ENCODE data around the gene PHACTR3. TPM values are rescaled to one million over a fixed set of nuclear protein-coding genes. Genes with fewer than 3 reads are reported as not detected.

Gene PHACTR3
- total and polyA plus RNA-seq, 2 donors (not counting 3 experiments of a cell fraction or from before 2014, with no cell fraction given), result not detected

- intact Hi-C loops (cut with micrococcal nuclease) (no loop called here), dilution Hi-C loops (cut with MboI; ENCODE audit: extremely low pct_ligation_motif_present, low sequenced_read_pairs) (no loop called here)
- FAIRE-seq, result no peak
- BruUV-seq (replicated peaks), result no TSS peak
- CTCF ChIA-PET, result no interaction called here
- POLR2A ChIA-PET, result no interaction called here
- TF ChIP-seq, protein P1, sequence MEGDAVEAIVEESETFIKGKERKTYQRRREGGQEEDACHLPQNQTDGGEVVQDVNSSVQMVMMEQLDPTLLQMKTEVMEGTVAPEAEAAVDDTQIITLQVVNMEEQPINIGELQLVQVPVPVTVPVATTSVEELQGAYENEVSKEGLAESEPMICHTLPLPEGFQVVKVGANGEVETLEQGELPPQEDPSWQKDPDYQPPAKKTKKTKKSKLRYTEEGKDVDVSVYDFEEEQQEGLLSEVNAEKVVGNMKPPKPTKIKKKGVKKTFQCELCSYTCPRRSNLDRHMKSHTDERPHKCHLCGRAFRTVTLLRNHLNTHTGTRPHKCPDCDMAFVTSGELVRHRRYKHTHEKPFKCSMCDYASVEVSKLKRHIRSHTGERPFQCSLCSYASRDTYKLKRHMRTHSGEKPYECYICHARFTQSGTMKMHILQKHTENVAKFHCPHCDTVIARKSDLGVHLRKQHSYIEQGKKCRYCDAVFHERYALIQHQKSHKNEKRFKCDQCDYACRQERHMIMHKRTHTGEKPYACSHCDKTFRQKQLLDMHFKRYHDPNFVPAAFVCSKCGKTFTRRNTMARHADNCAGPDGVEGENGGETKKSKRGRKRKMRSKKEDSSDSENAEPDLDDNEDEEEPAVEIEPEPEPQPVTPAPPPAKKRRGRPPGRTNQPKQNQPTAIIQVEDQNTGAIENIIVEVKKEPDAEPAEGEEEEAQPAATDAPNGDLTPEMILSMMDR (IDR thresholded peaks at IDR 0.05; ENCODE audit: extremely low read depth in 1 of 2, insufficient read depth in 1 of 2, low read depth in 1 of 2, low read length in 2 of 2), result no peak
- no peak for TF ChIP-seq GATA2 (IDR thresholded peaks at IDR 0.05; ENCODE audit: insufficient read depth, insufficient read length, low read depth, low read length)
- TF ChIP-seq JUN (IDR thresholded peaks at IDR 0.05; ENCODE audit: borderline replicate concordance, insufficient read depth, insufficient read length, low read depth), result no peak
- no peak for TF ChIP-seq POLR2AphosphoS5 (IDR thresholded peaks at IDR 0.05; ENCODE audit: insufficient read depth, low read depth, low read length)
- TF ChIP-seq POLR2A (IDR thresholded peaks at IDR 0.05; ENCODE audit: low read depth, low read length), result no peak
- TF ChIP-seq FOS (IDR thresholded peaks at IDR 0.05; ENCODE audit: borderline replicate concordance, insufficient read depth, low read length), result no peak
- TF ChIP-seq MYC (IDR thresholded peaks at IDR 0.05; ENCODE audit: low read depth, low read length), result no peak
- TF ChIP-seq EZH2 (IDR thresholded peaks at IDR 0.05; ENCODE audit: borderline replicate concordance, low read depth, low read length, severe bottlenecking), result no peak
- TF ChIP-seq, protein P2, sequence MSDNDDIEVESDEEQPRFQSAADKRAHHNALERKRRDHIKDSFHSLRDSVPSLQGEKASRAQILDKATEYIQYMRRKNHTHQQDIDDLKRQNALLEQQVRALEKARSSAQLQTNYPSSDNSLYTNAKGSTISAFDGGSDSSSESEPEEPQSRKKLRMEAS (IDR thresholded peaks at IDR 0.05; ENCODE audit: insufficient read depth, insufficient read length), result no peak
- H4K20me1 ChIP-seq (replicated peaks; ENCODE audit: control insufficient read depth, extremely low read depth, insufficient read depth, low read length), result no peaks in the 10 kb centered on the region
- H3K79me2 ChIP-seq (ENCODE audit: control insufficient read depth, insufficient read depth, low read length), result no peaks in the 10 kb centered on the region
- no peak overlapping the region for H3K4me2 ChIP-seq (ENCODE audit: insufficient read depth, low read length)
- no peaks in the 10 kb centered on the region for H3K27me3 ChIP-seq (ENCODE audit: control insufficient read depth in 2 of 2, insufficient read depth in 2 of 2, low read length in 2 of 2)
- no peak overlapping the region for H3K4me3 ChIP-seq (replicated peaks in 1 of 3; ENCODE audit: insufficient read depth in 1 of 3, low read depth in 1 of 3, low read length in 3 of 3)
- no peaks in the 10 kb centered on the region for H3K9me3 ChIP-seq (replicated peaks; ENCODE audit: control insufficient read depth, insufficient read depth, low read length)
- no peak overlapping the region for H3K9ac ChIP-seq (replicated peaks; ENCODE audit: extremely low read depth, insufficient read depth, low read length)
- H3K9me1 ChIP-seq (replicated peaks; ENCODE audit: control insufficient read depth, extremely low read depth, insufficient read depth, low read length), result no peaks in the 10 kb centered on the region
- no peaks in the 10 kb centered on the region for H3K4me1 ChIP-seq (ENCODE audit: control insufficient read depth, extremely low read depth, insufficient read depth, low read length)
- H3K36me3 ChIP-seq (ENCODE audit: control insufficient read depth in 2 of 2, extremely low read depth in 1 of 2, insufficient read depth in 2 of 2, low read length in 2 of 2), result no peaks in the 10 kb centered on the region
- no peak overlapping the region for H2AFZ ChIP-seq (ENCODE audit: low read depth, low read length)
- H3K27ac ChIP-seq (ENCODE audit: insufficient read depth, low read depth, low read length), result no peak overlapping the region
- no peak for DNase-seq (ENCODE audit: low read depth, low spot score)
Observed at GRCh38 chr20:59771506-59772372, 167.4 kb downstream of the PHACTR3 start.
